ENCODE measurements around the gene CCDC60.

The CCDC60 gene

GRCh38 chr12:119546340-119546739 lies 211.8 kb downstream of the CCDC60 start:
- ChIA-PET CTCF (interaction anchor here (1.1 to 1.2 kb wide), 3 partner anchors 28 to 102 kb away, joined by 3 to 5 read pairs (median 3); no protein-coding TSS in a partner anchor), POLR2A (no interaction called here)
- Histone ChIP-seq H3K4me3 (ENCODE audit: control insufficient read depth in 1 of 7, extremely low read depth in 1 of 7, insufficient read depth in 4 of 7, low read depth in 2 of 7, low read length in 6 of 7) (no peak overlapping the region), H3K27me3 (replicated peaks in 2 of 5; ENCODE audit: control insufficient read depth in 4 of 5, insufficient read depth in 5 of 5, low read length in 4 of 5) (peaks cover 0 to 7% (median 4%) of the 10 kb centered on the region in 5 experiments), H3K4me1 (ENCODE audit: control extremely low read depth in 1 of 4, control insufficient read depth in 4 of 4, insufficient read depth in 4 of 4, low read length in 3 of 4) (no peaks in the 10 kb centered on the region), H3K36me3 (ENCODE audit: control insufficient read depth in 4 of 4, insufficient read depth in 4 of 4, low read length in 3 of 4) (no peaks in the 10 kb centered on the region), H3K9me3 (ENCODE audit: control extremely low read depth in 1 of 5, control insufficient read depth in 4 of 5, insufficient read depth in 2 of 5, low read depth in 1 of 5, low read length in 4 of 5) (no peaks in the 10 kb centered on the region), H3K27ac (ENCODE audit: insufficient read depth in 1 of 2, low read depth in 1 of 2, low read length in 2 of 2, poor library complexity in 1 of 2, severe bottlenecking in 2 of 2) (no peak overlapping the region)
- no peak for DNase-seq

GRCh38 chr12:119547001-119547400 lies 212.5 kb downstream of the CCDC60 start:
- no peaks in the 10 kb centered on the region for H3K36me3 ChIP-seq (ENCODE audit: control insufficient read depth in 4 of 4, insufficient read depth in 4 of 4, low read length in 3 of 4)
- CTCF ChIA-PET = interaction anchor here (1.1 kb wide), 2 partner anchors 58 to 103 kb away, joined by 3 to 5 read pairs; no protein-coding TSS in a partner anchor
- H3K27me3 ChIP-seq (replicated peaks in 2 of 5; ENCODE audit: control insufficient read depth in 4 of 5, insufficient read depth in 5 of 5, low read length in 4 of 5) = peaks cover 0 to 8% (median 4%) of the 10 kb centered on the region in 5 experiments
- no peak overlapping the region for H3K27ac ChIP-seq (ENCODE audit: insufficient read depth in 1 of 2, low read depth in 1 of 2, low read length in 2 of 2, poor library complexity in 1 of 2, severe bottlenecking in 2 of 2)
- no peaks in the 10 kb centered on the region for H3K4me1 ChIP-seq (ENCODE audit: control extremely low read depth in 1 of 4, control insufficient read depth in 4 of 4, insufficient read depth in 4 of 4, low read length in 3 of 4)
- POLR2A ChIA-PET = no interaction called here
- no peak overlapping the region for H3K4me3 ChIP-seq (ENCODE audit: control insufficient read depth in 1 of 7, extremely low read depth in 1 of 7, insufficient read depth in 4 of 7, low read depth in 2 of 7, low read length in 6 of 7)
- WGBS (ENCODE audit: insufficient coverage) = no CpG with 5 or more reads among the region's 1 CpG
- H3K9me3 ChIP-seq (ENCODE audit: control extremely low read depth in 1 of 5, control insufficient read depth in 4 of 5, insufficient read depth in 2 of 5, low read depth in 1 of 5, low read length in 4 of 5) = no peaks in the 10 kb centered on the region
- DNase-seq = no peak

- H3K36me3 ChIP-seq (ENCODE audit: control insufficient read depth in 4 of 4, insufficient read depth in 4 of 4, low read length in 3 of 4) = no peaks in the 10 kb centered on the region
- H3K9me3 ChIP-seq (ENCODE audit: control extremely low read depth in 1 of 5, control insufficient read depth in 4 of 5, insufficient read depth in 2 of 5, low read depth in 1 of 5, low read length in 4 of 5) = no peaks in the 10 kb centered on the region
- no peak for DNase-seq
- H3K27ac ChIP-seq (ENCODE audit: insufficient read depth in 1 of 2, low read depth in 1 of 2, low read length in 2 of 2, poor library complexity in 1 of 2, severe bottlenecking in 2 of 2) = no peak overlapping the region
- no CpG with 5 or more reads among the region's 1 CpG for WGBS (ENCODE audit: insufficient coverage)
- H3K4me1 ChIP-seq (ENCODE audit: control extremely low read depth in 1 of 4, control insufficient read depth in 4 of 4, insufficient read depth in 4 of 4, low read length in 3 of 4) = no peaks in the 10 kb centered on the region
- ChIA-PET POLR2A (interaction anchor here (0.6 kb wide), 1 partner anchor 597 kb away, joined by 5 read pairs; no protein-coding TSS in a partner anchor), CTCF (no interaction called here)
- H3K4me3 ChIP-seq (ENCODE audit: control insufficient read depth in 1 of 7, extremely low read depth in 1 of 7, insufficient read depth in 4 of 7, low read depth in 2 of 7, low read length in 6 of 7) = no peak overlapping the region
- peaks cover 0 to 4% (median 2%) of the 10 kb centered on the region in 5 experiments for H3K27me3 ChIP-seq (replicated peaks in 2 of 5; ENCODE audit: control insufficient read depth in 4 of 5, insufficient read depth in 5 of 5, low read length in 4 of 5)
These were observed 222.3 kb downstream of the CCDC60 start for GRCh38 chr12:119556854-119557253.

- Histone ChIP-seq H3K4me1 (ENCODE audit: control extremely low read depth in 1 of 4, control insufficient read depth in 4 of 4, insufficient read depth in 4 of 4, low read length in 3 of 4) (no peaks in the 10 kb centered on the region), H3K9me3 (ENCODE audit: control extremely low read depth in 1 of 5, control insufficient read depth in 4 of 5, insufficient read depth in 2 of 5, low read depth in 1 of 5, low read length in 4 of 5) (no peaks in the 10 kb centered on the region), H3K27me3 (replicated peaks in 2 of 5; ENCODE audit: control insufficient read depth in 4 of 5, insufficient read depth in 5 of 5, low read length in 4 of 5) (no peaks in the 10 kb centered on the region), H3K36me3 (ENCODE audit: control insufficient read depth in 4 of 4, insufficient read depth in 4 of 4, low read length in 3 of 4) (no peaks in the 10 kb centered on the region), H3K4me3 (ENCODE audit: control insufficient read depth in 1 of 7, extremely low read depth in 1 of 7, insufficient read depth in 4 of 7, low read depth in 2 of 7, low read length in 6 of 7) (no peak overlapping the region), H3K27ac (ENCODE audit: insufficient read depth in 1 of 2, low read depth in 1 of 2, low read length in 2 of 2, poor library complexity in 1 of 2, severe bottlenecking in 2 of 2) (no peak overlapping the region)
- WGBS (ENCODE audit: insufficient coverage) = 98% methylated on average over 3 of the region's 3 CpGs
- ChIA-PET CTCF (interaction anchor here (0.6 kb wide), 1 partner anchor 10 kb away, joined by 3 read pairs; no protein-coding TSS in a partner anchor), POLR2A (no interaction called here)
- DNase-seq = no peak
These were observed 230.9 kb downstream of the CCDC60 start for GRCh38 chr12:119565404-119565803.

- WGBS (ENCODE audit: insufficient coverage) = 85% methylated on average over 3 of the region's 6 CpGs
- Histone ChIP-seq H3K27me3 (replicated peaks in 2 of 5; ENCODE audit: control insufficient read depth in 4 of 5, insufficient read depth in 5 of 5, low read length in 4 of 5) (peaks cover 0 to 3% (median 0%) of the 10 kb centered on the region in 5 experiments), H3K36me3 (ENCODE audit: control insufficient read depth in 4 of 4, insufficient read depth in 4 of 4, low read length in 3 of 4) (no peaks in the 10 kb centered on the region), H3K27ac (ENCODE audit: insufficient read depth in 1 of 2, low read depth in 1 of 2, low read length in 2 of 2, poor library complexity in 1 of 2, severe bottlenecking in 2 of 2) (no peak overlapping the region), H3K4me3 (ENCODE audit: control insufficient read depth in 1 of 7, extremely low read depth in 1 of 7, insufficient read depth in 4 of 7, low read depth in 2 of 7, low read length in 6 of 7) (no peak overlapping the region), H3K4me1 (ENCODE audit: control extremely low read depth in 1 of 4, control insufficient read depth in 4 of 4, insufficient read depth in 4 of 4, low read length in 3 of 4) (no peaks in the 10 kb centered on the region), H3K9me3 (ENCODE audit: control extremely low read depth in 1 of 5, control insufficient read depth in 4 of 5, insufficient read depth in 2 of 5, low read depth in 1 of 5, low read length in 4 of 5) (no peaks in the 10 kb centered on the region)
- ChIA-PET POLR2A (no interaction called here), CTCF (no interaction called here)
- DNase-seq = no peak
These were observed 236.2 kb downstream of the CCDC60 start for GRCh38 chr12:119570771-119571170.

GRCh38 chr12:119573086-119573485 lies 238.6 kb downstream of the CCDC60 start:
- WGBS (ENCODE audit: insufficient coverage) = no CpG with 5 or more reads among the region's 1 CpG
- no peak overlapping the region for H3K27ac ChIP-seq (ENCODE audit: insufficient read depth in 1 of 2, low read depth in 1 of 2, low read length in 2 of 2, poor library complexity in 1 of 2, severe bottlenecking in 2 of 2)
- H3K27me3 ChIP-seq (replicated peaks in 2 of 5; ENCODE audit: control insufficient read depth in 4 of 5, insufficient read depth in 5 of 5, low read length in 4 of 5) = peaks cover 0 to 10% (median 2%) of the 10 kb centered on the region in 5 experiments
- H3K4me1 ChIP-seq (ENCODE audit: control extremely low read depth in 1 of 4, control insufficient read depth in 4 of 4, insufficient read depth in 4 of 4, low read length in 3 of 4) = no peaks in the 10 kb centered on the region
- CTCF ChIA-PET = no interaction called here
- H3K36me3 ChIP-seq (ENCODE audit: control insufficient read depth in 4 of 4, insufficient read depth in 4 of 4, low read length in 3 of 4) = no peaks in the 10 kb centered on the region
- POLR2A ChIA-PET = no interaction called here
- H3K4me3 ChIP-seq (ENCODE audit: control insufficient read depth in 1 of 7, extremely low read depth in 1 of 7, insufficient read depth in 4 of 7, low read depth in 2 of 7, low read length in 6 of 7) = no peak overlapping the region
- H3K9me3 ChIP-seq (ENCODE audit: control extremely low read depth in 1 of 5, control insufficient read depth in 4 of 5, insufficient read depth in 2 of 5, low read depth in 1 of 5, low read length in 4 of 5) = no peaks in the 10 kb centered on the region
- DNase-seq = no peak

- ChIA-PET CTCF (no interaction called here), POLR2A (no interaction called here)
- no peaks in the 10 kb centered on the region for H3K4me1 ChIP-seq (ENCODE audit: control extremely low read depth in 1 of 4, control insufficient read depth in 4 of 4, insufficient read depth in 4 of 4, low read length in 3 of 4)
- no peak overlapping the region for H3K27ac ChIP-seq (ENCODE audit: insufficient read depth in 1 of 2, low read depth in 1 of 2, low read length in 2 of 2, poor library complexity in 1 of 2, severe bottlenecking in 2 of 2)
- WGBS (ENCODE audit: insufficient coverage) = 100% methylated on average over 1 of the region's 1 CpG
- no peaks in the 10 kb centered on the region for H3K36me3 ChIP-seq (ENCODE audit: control insufficient read depth in 4 of 4, insufficient read depth in 4 of 4, low read length in 3 of 4)
- DNase-seq = no peak
- peaks cover 0 to 10% (median 2%) of the 10 kb centered on the region in 5 experiments for H3K27me3 ChIP-seq (replicated peaks in 2 of 5; ENCODE audit: control insufficient read depth in 4 of 5, insufficient read depth in 5 of 5, low read length in 4 of 5)
- no peaks in the 10 kb centered on the region for H3K9me3 ChIP-seq (ENCODE audit: control extremely low read depth in 1 of 5, control insufficient read depth in 4 of 5, insufficient read depth in 2 of 5, low read depth in 1 of 5, low read length in 4 of 5)
- H3K4me3 ChIP-seq (ENCODE audit: control insufficient read depth in 1 of 7, extremely low read depth in 1 of 7, insufficient read depth in 4 of 7, low read depth in 2 of 7, low read length in 6 of 7) = no peak overlapping the region
These were observed 239.7 kb downstream of the CCDC60 start for GRCh38 chr12:119574255-119574654.

Measured in common myeloid progenitor, CD34-positive (primary cell).